MM.1S (cell line): ENCODE data around the gene PPM1K.

ENCODE experiments used
- CTCF ChIP-seq: fragments of 300-600 bp; sonication (generic); IDR thresholded peaks from 2 replicates; pipeline ENCODE4 v1.5.1; 2016; ENCODE audit warnings: antibody characterized with exemption, low read length, mixed read lengths
- EZH2 ChIP-seq: fragments of 300-600 bp; sonication (generic); optimal IDR thresholded peaks from 2 replicates; pipeline ENCODE3; 2017; ENCODE audit warnings: low read depth, mild to moderate bottlenecking, antibody characterized with exemption, low read length, mixed read lengths

DNA sequence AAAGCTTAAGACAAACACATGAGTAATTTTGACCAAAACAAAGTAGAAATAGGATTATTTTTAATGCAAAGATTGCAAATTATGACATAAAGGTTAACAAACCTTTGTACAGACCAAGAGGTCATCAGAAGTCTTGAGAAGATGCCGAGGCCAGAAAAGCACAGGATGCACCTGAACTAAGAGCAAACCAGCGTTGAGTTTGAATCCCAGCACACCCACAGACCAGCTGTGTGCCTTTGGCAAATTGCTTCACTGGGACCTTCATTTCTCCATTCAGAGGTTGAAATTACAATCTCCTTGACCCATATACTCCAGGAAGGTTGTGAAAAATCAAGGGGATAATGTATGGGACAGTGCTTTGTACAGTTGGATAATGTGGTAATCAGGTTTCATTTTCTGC, 56.6 kb downstream of the PPM1K start:
- no peak for TF ChIP-seq EZH2
- no peak for TF ChIP-seq CTCF
